Activated B cell treated with CpG ODN at 0.5 μM for 24 hours (primary cell): ENCODE data around the gene GABRG2. TPM values are rescaled to one million over a fixed set of nuclear protein-coding genes. Genes with fewer than 3 reads are reported as not detected.

Experiments used
- ATAC-seq: fragments of 200-7000 bp; cut with Tn5 transposase; one replicate; pipeline ENCODE4 v1.10.0; 2021; ENCODE audit warnings: low read depth, mild to moderate bottlenecking, moderate library complexity
- CTCF ChIA-PET: fragments of 350-600 bp; sonication (Branson Sonifier 250); formaldehyde crosslinking; loops from one replicate; lab custom pipeline; 2021; ENCODE audit warnings: antibody characterized with exemption; lab: Charles Lee
- POLR2A ChIA-PET: fragments of 350-600 bp; sonication (Branson Sonifier 250); formaldehyde crosslinking; loops from one replicate; lab custom pipeline; 2021; ENCODE audit warnings: antibody characterized with exemption; lab: Charles Lee
- DNase-seq: peaks from one replicate; pipeline ENCODE4 v3.0.0; 2022
- H3K27ac Mint-ChIP-seq: one replicate; pipeline ENCODE4 v1.8.0; 2020; ENCODE audit warnings: mixed read lengths
- H3K27me3 Mint-ChIP-seq: one replicate; pipeline ENCODE4 v1.8.0; 2021; ENCODE audit warnings: mixed read lengths
- H3K36me3 Mint-ChIP-seq: one replicate; pipeline ENCODE4 v1.8.0; 2021; ENCODE audit warnings: low read depth, mixed read lengths
- H3K4me1 Mint-ChIP-seq: one replicate; pipeline ENCODE4 v1.8.0; 2021; ENCODE audit warnings: mixed read lengths
- H3K4me3 Mint-ChIP-seq: one replicate; pipeline ENCODE4 v1.8.0; 2020; ENCODE audit warnings: mild to moderate bottlenecking, mixed read lengths
- H3K9me3 Mint-ChIP-seq: one replicate; pipeline ENCODE4 v1.8.0; 2020; ENCODE audit warnings: mixed read lengths
- intact Hi-C: fragments of 100-400 bp; cut with micrococcal nuclease; formaldehyde crosslinking; loops from one replicate; pipeline ENCODE4 v1.15.1; 2024
- total RNA-seq: library from RNA; stranded (reverse); gene quantifications from 2 replicates; pipeline ENCODE4 v1.2.3, GENCODE V29; 2022
- TF ChIP-seq, protein P1 (sequence below): fragments of 200-600 bp; IDR thresholded peaks from one replicate; pipeline ENCODE4 v1.8.0; 2022; ENCODE audit warnings: antibody characterized with exemption, mild to moderate bottlenecking

The GABRG2 gene
- total RNA-seq, 1 donor from 2014 or later = not detected

GRCh38 chr5:162132348-162132747 is 64.8 kb downstream of the GABRG2 start:
- ATAC-seq = no peak
- ChIA-PET POLR2A (no interaction called here), CTCF (no interaction called here)
- Mint-ChIP-seq H3K27ac (no peak overlapping the region), H3K4me3 (no peak overlapping the region), H3K9me3 (no peaks in the 10 kb centered on the region), H3K36me3 (no peaks in the 10 kb centered on the region), H3K4me1 (no peaks in the 10 kb centered on the region), H3K27me3 (no peaks in the 10 kb centered on the region)
- DNase-seq = no peak
- intact Hi-C loops = no loop called here
- TF ChIP-seq, protein P1, sequence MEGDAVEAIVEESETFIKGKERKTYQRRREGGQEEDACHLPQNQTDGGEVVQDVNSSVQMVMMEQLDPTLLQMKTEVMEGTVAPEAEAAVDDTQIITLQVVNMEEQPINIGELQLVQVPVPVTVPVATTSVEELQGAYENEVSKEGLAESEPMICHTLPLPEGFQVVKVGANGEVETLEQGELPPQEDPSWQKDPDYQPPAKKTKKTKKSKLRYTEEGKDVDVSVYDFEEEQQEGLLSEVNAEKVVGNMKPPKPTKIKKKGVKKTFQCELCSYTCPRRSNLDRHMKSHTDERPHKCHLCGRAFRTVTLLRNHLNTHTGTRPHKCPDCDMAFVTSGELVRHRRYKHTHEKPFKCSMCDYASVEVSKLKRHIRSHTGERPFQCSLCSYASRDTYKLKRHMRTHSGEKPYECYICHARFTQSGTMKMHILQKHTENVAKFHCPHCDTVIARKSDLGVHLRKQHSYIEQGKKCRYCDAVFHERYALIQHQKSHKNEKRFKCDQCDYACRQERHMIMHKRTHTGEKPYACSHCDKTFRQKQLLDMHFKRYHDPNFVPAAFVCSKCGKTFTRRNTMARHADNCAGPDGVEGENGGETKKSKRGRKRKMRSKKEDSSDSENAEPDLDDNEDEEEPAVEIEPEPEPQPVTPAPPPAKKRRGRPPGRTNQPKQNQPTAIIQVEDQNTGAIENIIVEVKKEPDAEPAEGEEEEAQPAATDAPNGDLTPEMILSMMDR = no peak

DNA sequence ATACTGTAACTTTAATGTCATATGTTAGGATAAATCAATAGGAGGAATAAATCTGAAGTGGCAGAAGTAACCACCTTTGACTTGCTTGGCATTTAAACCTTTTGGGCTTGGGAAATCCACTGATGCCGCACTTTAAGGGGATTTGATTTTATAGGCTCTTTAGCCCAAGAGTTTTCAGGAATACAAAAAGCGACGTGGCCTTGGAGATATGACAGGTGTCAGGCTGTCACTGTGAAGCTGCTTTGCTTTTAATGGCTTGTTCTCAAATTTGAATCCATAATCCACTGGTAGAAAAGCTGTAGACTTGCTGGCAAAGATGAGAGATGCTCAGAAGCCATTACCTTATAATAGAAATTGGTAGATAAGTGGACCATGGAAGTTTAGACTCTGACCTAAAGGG is 71.6 kb downstream of the GABRG2 start:
- H3K27me3 Mint-ChIP-seq = no peaks in the 10 kb centered on the region
- TF ChIP-seq, protein P1 = no peak

GRCh38 chr5:162154242-162154641 is 86.7 kb downstream of the GABRG2 start:
- Mint-ChIP-seq H3K9me3 (no peaks in the 10 kb centered on the region), H3K27me3 (no peaks in the 10 kb centered on the region), H3K27ac (no peak overlapping the region), H3K4me3 (no peak overlapping the region), H3K36me3 (no peaks in the 10 kb centered on the region), H3K4me1 (no peaks in the 10 kb centered on the region)
- intact Hi-C loops = no loop called here
- CTCF ChIA-PET = no interaction called here
- ATAC-seq (no peak), DNase-seq (no peak)
- POLR2A ChIA-PET = no interaction called here
- TF ChIP-seq, protein P1 = no peak

More for the DNA sequence above, 71.6 kb downstream of the GABRG2 start:
- Mint-ChIP-seq H3K36me3 (no peaks in the 10 kb centered on the region), H3K9me3 (no peaks in the 10 kb centered on the region), H3K4me1 (no peaks in the 10 kb centered on the region), H3K27ac (no peak overlapping the region), H3K4me3 (no peak overlapping the region)
- intact Hi-C loops = no loop called here
- ChIA-PET CTCF (no interaction called here), POLR2A (no interaction called here)
- ATAC-seq (no peak), DNase-seq (no peak)

DNA sequence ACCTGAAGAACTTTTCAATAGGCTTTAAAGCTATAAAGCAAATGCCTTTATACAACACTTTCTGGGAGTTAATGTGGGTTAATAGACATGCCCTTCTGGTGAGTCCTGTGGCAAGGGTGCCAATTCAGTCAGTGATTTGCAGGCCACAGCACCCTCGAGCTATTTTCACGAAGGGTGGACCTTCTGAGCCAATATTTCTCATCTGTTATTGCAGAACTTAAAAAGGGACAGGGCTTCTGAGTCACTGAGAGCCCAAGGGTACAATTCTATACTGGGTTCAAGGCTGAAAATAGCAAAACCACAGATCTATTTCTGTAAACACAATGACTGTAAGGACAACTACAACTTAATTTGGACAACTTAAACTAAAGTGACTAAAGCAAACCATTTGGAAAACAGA is 92.8 kb downstream of the GABRG2 start:
- H3K4me1 Mint-ChIP-seq = no peaks in the 10 kb centered on the region
- no peak for DNase-seq
- CTCF ChIA-PET = no interaction called here
- no peaks in the 10 kb centered on the region for H3K9me3 Mint-ChIP-seq
- no peak overlapping the region for H3K27ac Mint-ChIP-seq
- TF ChIP-seq, protein P1 = no peak
- H3K36me3 Mint-ChIP-seq = no peaks in the 10 kb centered on the region
- H3K4me3 Mint-ChIP-seq = no peak overlapping the region
- no peaks in the 10 kb centered on the region for H3K27me3 Mint-ChIP-seq
- no peak for ATAC-seq
- intact Hi-C loops = no loop called here
- POLR2A ChIA-PET = no interaction called here

DNA sequence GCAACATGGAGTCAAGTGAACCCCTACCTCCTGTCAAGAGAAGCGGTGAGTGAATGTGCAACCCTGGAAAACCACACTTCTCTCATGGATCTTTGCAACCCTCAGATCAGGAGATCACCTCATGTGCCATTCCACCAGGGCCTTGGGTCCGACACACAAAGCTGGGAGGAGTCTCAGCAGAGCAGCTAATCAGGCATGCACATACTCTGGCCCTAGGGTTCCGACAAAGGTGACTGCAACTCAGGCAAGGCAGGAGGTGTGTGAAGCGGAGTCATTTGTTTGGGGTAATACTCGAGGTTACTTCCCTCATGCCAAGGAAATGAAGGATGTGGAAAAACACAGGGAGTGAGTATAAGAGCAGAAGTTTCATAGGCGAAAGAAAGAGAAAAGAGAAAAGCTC is 96.1 kb downstream of the GABRG2 start:
- H3K4me3 Mint-ChIP-seq = no peak overlapping the region
- no peak for DNase-seq
- intact Hi-C loops = no loop called here
- no peak overlapping the region for H3K27ac Mint-ChIP-seq
- no peaks in the 10 kb centered on the region for H3K36me3 Mint-ChIP-seq
- peaks cover 11% of the 10 kb centered on the region for H3K9me3 Mint-ChIP-seq
- no peaks in the 10 kb centered on the region for H3K27me3 Mint-ChIP-seq
- ChIA-PET CTCF (no interaction called here), POLR2A (no interaction called here)
- no peak for ATAC-seq
- no peaks in the 10 kb centered on the region for H3K4me1 Mint-ChIP-seq
- TF ChIP-seq, protein P1 = no peak
